Astrocyte of the cerebellum (primary cell): ENCODE data around the gene RANBP3.
A peak's percentile ranks its signal among the peaks of the same experiment; 100 is the strongest.

ENCODE experiments used
- DNase-seq: peaks from one replicate; pipeline ENCODE4 v3.0.0-alpha.2; 2011; ENCODE audit warnings: low read depth
- H3K4me3 ChIP-seq: 2 replicates; pipeline ENCODE4 v1.5.1; 2011; ENCODE audit warnings: mild to moderate bottlenecking, low read depth, low read length, moderate library complexity
- CTCF ChIP-seq: IDR thresholded peaks from 2 replicates; pipeline ENCODE4 v1.5.1; 2012; ENCODE audit warnings: low read length, low read depth, moderate library complexity, mild to moderate bottlenecking; ENCODE audit errors: missing control alignments
- in situ Hi-C: cut with HindIII; loops from 2 replicates; pipeline ENCODE4 v1.10.0; 2017; ENCODE audit warnings: low sequenced_read_pairs

Gene RANBP3

GRCh38 chr19:5977222-5977784 lies 637 bp downstream of the RANBP3 start:
- TF ChIP-seq CTCF: no peak
- DNase-seq: no peak
- in situ Hi-C loops: no loop called here
- peak overlapping the region; percentile 91 for H3K4me3 ChIP-seq

- in situ Hi-C loops: no loop called here
- no peak for TF ChIP-seq CTCF
- peak overlapping the region; percentile 91 for H3K4me3 ChIP-seq
- no peak for DNase-seq
These were observed 1.2 kb downstream of the RANBP3 start for GRCh38 chr19:5976768-5977167.

- DNase-seq: no peak
- in situ Hi-C loops: no loop called here
- no peak overlapping the region for H3K4me3 ChIP-seq
- no peak for TF ChIP-seq CTCF
These were observed 2.6 kb downstream of the RANBP3 start for GRCh38 chr19:5975388-5975728.

GRCh38 chr19:5974721-5975387 lies 3.1 kb downstream of the RANBP3 start:
- in situ Hi-C loops: no loop called here
- no peak for DNase-seq
- no peak overlapping the region for H3K4me3 ChIP-seq
- TF ChIP-seq CTCF: no peak

GRCh38 chr19:5973867-5974635 lies 3.9 kb downstream of the RANBP3 start:
- in situ Hi-C loops: no loop called here
- DNase-seq: no peak
- H3K4me3 ChIP-seq: no peak overlapping the region
- no peak for TF ChIP-seq CTCF

GRCh38 chr19:5973376-5973775 lies 4.6 kb downstream of the RANBP3 start:
- DNase-seq: no peak
- no peak overlapping the region for H3K4me3 ChIP-seq
- TF ChIP-seq CTCF: no peak
- in situ Hi-C loops: no loop called here
